ENCODE measurements around the gene HPSE2. TPM values are rescaled to one million over a fixed set of nuclear protein-coding genes. Genes with fewer than 3 reads are reported as not detected.

The HPSE2 gene
- total and polyA plus RNA-seq, 2 of the 8 experiments (the other 6 are each of a cell fraction or from before 2014, with no cell fraction given), result 0.41 to 0.58 TPM

DNA sequence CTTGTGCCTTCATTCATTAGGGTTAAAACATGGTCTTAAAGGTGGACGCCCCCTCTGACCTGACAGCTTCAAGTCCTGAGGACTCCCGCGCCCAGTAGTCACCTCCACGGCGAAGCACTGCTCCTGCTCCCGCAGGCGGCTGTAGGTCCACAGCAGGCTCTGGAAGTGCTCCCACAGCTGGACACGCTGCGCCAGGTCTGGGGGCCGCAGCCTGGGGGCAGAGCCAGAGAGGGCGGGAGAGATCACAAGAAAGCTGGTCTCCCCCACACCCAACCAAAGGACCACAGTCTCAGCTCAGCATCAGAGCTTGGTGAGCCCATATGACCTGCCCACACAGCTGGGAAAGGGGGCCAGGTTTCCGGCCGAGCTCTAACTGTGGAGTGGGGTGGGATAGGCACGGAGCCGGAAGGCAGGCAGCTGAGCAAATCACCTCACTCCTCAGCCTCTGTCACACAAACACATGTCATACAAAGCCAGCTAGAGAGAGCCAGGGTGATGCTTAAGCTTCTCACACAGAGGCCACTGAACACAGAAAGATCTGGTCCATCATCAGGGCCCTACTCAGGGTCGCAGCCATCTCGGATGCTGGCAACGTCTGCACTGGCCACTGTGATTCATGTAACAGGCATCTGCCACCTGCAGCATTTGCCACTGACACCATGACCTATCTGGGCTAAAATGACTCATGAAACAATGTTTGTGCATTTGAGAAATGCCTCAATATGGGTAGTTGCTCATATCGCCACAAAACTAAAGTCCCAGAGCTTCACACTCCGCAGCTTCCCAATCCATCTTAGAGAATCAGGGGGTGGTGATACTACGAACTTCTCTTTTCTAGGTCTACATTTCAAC, 801.5 kb downstream of the HPSE2 start:
- no peaks in the 10 kb centered on the region for H3K4me1 ChIP-seq (replicated peaks in 1 of 4; ENCODE audit: control insufficient read depth in 3 of 4, insufficient read depth in 4 of 4, low read length in 3 of 4)
- no peak overlapping the region for H3K27ac ChIP-seq (ENCODE audit: low read depth, low read length)
- peaks cover 7 to 10% of the 10 kb centered on the region in 2 experiments for H3K9me3 ChIP-seq (ENCODE audit: insufficient read depth in 2 of 2, low read depth in 1 of 2, low read length in 1 of 2)
- H2BK20ac ChIP-seq (ENCODE audit: low read length), result no peak overlapping the region
- ChIA-PET POLR2A (ENCODE audit: partially characterized antibody) (interaction anchor here (0.5 to 0.7 kb wide), 2 partner anchors 191 to 611 kb away, joined by 3 to 4 read pairs; no protein-coding TSS in a partner anchor), CTCF (ENCODE audit: partially characterized antibody) (interaction anchor here (1.9 to 2.5 kb wide), 4 partner anchors 9 to 17 kb away, joined by 4 to 23 read pairs (median 10); no protein-coding TSS in a partner anchor)
- H2BK120ac ChIP-seq (replicated peaks; ENCODE audit: low read depth, low read length), result no peak overlapping the region
- FAIRE-seq (no peak), DNase-seq (ENCODE audit: low read depth in 1 of 2, low spot score in 2 of 2) (no peak)
- no peak overlapping the region for H2BK5ac ChIP-seq (ENCODE audit: low read depth, low read length)
- H3K4me3 ChIP-seq (ENCODE audit: extremely low read depth in 1 of 4, insufficient read depth in 2 of 4, low read depth in 3 of 4, low read length in 4 of 4), result no peak overlapping the region
- H3K79me1 ChIP-seq (ENCODE audit: low read depth, low read length), result no peaks in the 10 kb centered on the region; the same call in 1 of the 2 replicates
- no peak overlapping the region for H2BK15ac ChIP-seq (ENCODE audit: low read length)
- no peak overlapping the region for H2AK5ac ChIP-seq (ENCODE audit: low read depth, low read length)
- 94% methylated on average over 21 of the region's 21 CpGs; no CpG with 5 or more reads in 1 of the 2 experiments for WGBS, 2 experiments (ENCODE audit: extremely low coverage in 1 of 2, insufficient coverage in 1 of 2, insufficient read length in 1 of 2, insufficient replicate concordance in 2 of 2, low coverage in 1 of 2, low lambda C conversion rate in 2 of 2, missing lambda C conversion rate in 1 of 2)
- H2AFZ ChIP-seq (ENCODE audit: low read length), result no peak overlapping the region
- no peaks in the 10 kb centered on the region for H3K27me3 ChIP-seq (replicated peaks in 1 of 4; ENCODE audit: control insufficient read depth in 3 of 4, extremely low read depth in 1 of 4, insufficient read depth in 3 of 4, low read length in 3 of 4)
- H3K4me2 ChIP-seq (ENCODE audit: insufficient read depth in 1 of 2, low read depth in 2 of 2, low read length in 2 of 2), result no peak overlapping the region
- H3K23ac ChIP-seq (ENCODE audit: insufficient read length), result no peak overlapping the region
- H3K56ac ChIP-seq (replicated peaks; ENCODE audit: insufficient read length, low read depth, low read length), result no peak overlapping the region
- H3K14ac ChIP-seq (ENCODE audit: insufficient read length), result no peak overlapping the region
- no peaks in the 10 kb centered on the region for H3K23me2 ChIP-seq (ENCODE audit: low read depth, low read length)
- TF ChIP-seq POLR2A (IDR thresholded peaks at IDR 0.05; ENCODE audit: control extremely low read depth in 1 of 2, low read depth in 2 of 2, low read length in 2 of 2), result no peak
- no peak for TF ChIP-seq RFX5 (IDR thresholded peaks at IDR 0.05; ENCODE audit: borderline replicate concordance, low read depth, low read length)
- no peak for TF ChIP-seq BACH1 (IDR thresholded peaks at IDR 0.05; ENCODE audit: low read length)
- no peak for TF ChIP-seq GABPA (IDR thresholded peaks at IDR 0.05; ENCODE audit: borderline replicate concordance, insufficient read depth, low read length)
- TF ChIP-seq SUZ12 (IDR thresholded peaks at IDR 0.05; ENCODE audit: low read length), result no peak
- no peak for TF ChIP-seq RXRA (IDR thresholded peaks at IDR 0.05; ENCODE audit: insufficient read depth, low read depth, low read length)
- TF ChIP-seq, protein P1, sequence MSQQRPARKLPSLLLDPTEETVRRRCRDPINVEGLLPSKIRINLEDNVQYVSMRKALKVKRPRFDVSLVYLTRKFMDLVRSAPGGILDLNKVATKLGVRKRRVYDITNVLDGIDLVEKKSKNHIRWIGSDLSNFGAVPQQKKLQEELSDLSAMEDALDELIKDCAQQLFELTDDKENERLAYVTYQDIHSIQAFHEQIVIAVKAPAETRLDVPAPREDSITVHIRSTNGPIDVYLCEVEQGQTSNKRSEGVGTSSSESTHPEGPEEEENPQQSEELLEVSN (IDR thresholded peaks at IDR 0.05), result no peak
- no peak for TF ChIP-seq SIRT6 (IDR thresholded peaks at IDR 0.05; ENCODE audit: low read length)
- no peak for TF ChIP-seq SIX5 (IDR thresholded peaks at IDR 0.05; ENCODE audit: low read depth, low read length)
- no peak overlapping the region for H4K91ac ChIP-seq (replicated peaks; ENCODE audit: insufficient read length, low read length)
- H4K20me1 ChIP-seq (replicated peaks in 1 of 2; ENCODE audit: control insufficient read depth in 1 of 2, insufficient read depth in 2 of 2, low read length in 2 of 2), result no peaks in the 10 kb centered on the region
- H3K18ac ChIP-seq (ENCODE audit: extremely low read depth, low read length), result no peak overlapping the region
- H3K36me3 ChIP-seq (ENCODE audit: control insufficient read depth in 2 of 4, insufficient read depth in 4 of 4, low read length in 3 of 4), result peaks cover 2 to 62% (median 34%) of the 10 kb centered on the region in 4 experiments; a peak in 6 of 8 replicates
- no peak overlapping the region for H2BK12ac ChIP-seq (ENCODE audit: low read depth, low read length)
- no peak overlapping the region for H4K8ac ChIP-seq (ENCODE audit: extremely low read depth, insufficient read depth, low read length)
- no peak overlapping the region for H3K9ac ChIP-seq (replicated peaks in 1 of 4; ENCODE audit: extremely low read depth in 1 of 4, low read depth in 3 of 4, low read length in 3 of 4)
- no peaks in the 10 kb centered on the region for H3K79me2 ChIP-seq (ENCODE audit: control insufficient read depth in 1 of 2, insufficient read depth in 2 of 2, low read length in 2 of 2)
- H4K5ac ChIP-seq (ENCODE audit: insufficient read length, low read depth, low read length), result no peak overlapping the region
- no peak overlapping the region for H3K4ac ChIP-seq (replicated peaks; ENCODE audit: insufficient read length, low read depth, low read length)

All from H1 (cell line).